ENCODE results near the gene CHSY1. TPM values are rescaled to one million over a fixed set of nuclear protein-coding genes. Genes with fewer than 3 reads are reported as not detected.
A peak's percentile ranks its signal among the peaks of the same experiment; 100 is the strongest.

Gene CHSY1
- total and polyA plus RNA-seq, 10 of the 15 experiments (the other 5 are each of a cell fraction or from before 2014, with no cell fraction given): 1.4 to 31.2 (median 10.5) TPM

GRCh38 chr15:101242160-101242998 is 9.5 kb downstream of the CHSY1 start (continued):
- no peak for TF ChIP-seq IRF5 (IDR thresholded peaks at IDR 0.05; ENCODE audit: borderline replicate concordance)
- TF ChIP-seq SMARCA5 (IDR thresholded peaks at IDR 0.05): no peak
- peak; percentile 64 for TF ChIP-seq ZNF687 (IDR thresholded peaks at IDR 0.05)
- peak; percentile 89 for TF ChIP-seq USF1 (IDR thresholded peaks at IDR 0.05; ENCODE audit: borderline replicate concordance, extremely low read length, insufficient read depth, low read depth, low read length)
- TF ChIP-seq IKZF2 (IDR thresholded peaks at IDR 0.05): peak; percentile 49 to 73; a peak in 3 of 4 replicates
- TF ChIP-seq, protein P1, sequence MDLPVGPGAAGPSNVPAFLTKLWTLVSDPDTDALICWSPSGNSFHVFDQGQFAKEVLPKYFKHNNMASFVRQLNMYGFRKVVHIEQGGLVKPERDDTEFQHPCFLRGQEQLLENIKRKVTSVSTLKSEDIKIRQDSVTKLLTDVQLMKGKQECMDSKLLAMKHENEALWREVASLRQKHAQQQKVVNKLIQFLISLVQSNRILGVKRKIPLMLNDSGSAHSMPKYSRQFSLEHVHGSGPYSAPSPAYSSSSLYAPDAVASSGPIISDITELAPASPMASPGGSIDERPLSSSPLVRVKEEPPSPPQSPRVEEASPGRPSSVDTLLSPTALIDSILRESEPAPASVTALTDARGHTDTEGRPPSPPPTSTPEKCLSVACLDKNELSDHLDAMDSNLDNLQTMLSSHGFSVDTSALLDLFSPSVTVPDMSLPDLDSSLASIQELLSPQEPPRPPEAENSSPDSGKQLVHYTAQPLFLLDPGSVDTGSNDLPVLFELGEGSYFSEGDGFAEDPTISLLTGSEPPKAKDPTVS (IDR thresholded peaks at IDR 0.05; ENCODE audit: low read depth, low read length): no peak
- no peak for TF ChIP-seq SIX5 (IDR thresholded peaks at IDR 0.05; ENCODE audit: low read depth, low read length, severe bottlenecking)
- peak in 1 of 2 experiments; percentile 94; a peak in 2 of 4 replicates for TF ChIP-seq ETV6 (conservative IDR thresholded peaks at IDR 0.05 in 1 of 2, IDR thresholded peaks at IDR 0.05 in 1 of 2; ENCODE audit: borderline replicate concordance in 1 of 2, low read depth in 1 of 2)
- TF ChIP-seq, protein P2, sequence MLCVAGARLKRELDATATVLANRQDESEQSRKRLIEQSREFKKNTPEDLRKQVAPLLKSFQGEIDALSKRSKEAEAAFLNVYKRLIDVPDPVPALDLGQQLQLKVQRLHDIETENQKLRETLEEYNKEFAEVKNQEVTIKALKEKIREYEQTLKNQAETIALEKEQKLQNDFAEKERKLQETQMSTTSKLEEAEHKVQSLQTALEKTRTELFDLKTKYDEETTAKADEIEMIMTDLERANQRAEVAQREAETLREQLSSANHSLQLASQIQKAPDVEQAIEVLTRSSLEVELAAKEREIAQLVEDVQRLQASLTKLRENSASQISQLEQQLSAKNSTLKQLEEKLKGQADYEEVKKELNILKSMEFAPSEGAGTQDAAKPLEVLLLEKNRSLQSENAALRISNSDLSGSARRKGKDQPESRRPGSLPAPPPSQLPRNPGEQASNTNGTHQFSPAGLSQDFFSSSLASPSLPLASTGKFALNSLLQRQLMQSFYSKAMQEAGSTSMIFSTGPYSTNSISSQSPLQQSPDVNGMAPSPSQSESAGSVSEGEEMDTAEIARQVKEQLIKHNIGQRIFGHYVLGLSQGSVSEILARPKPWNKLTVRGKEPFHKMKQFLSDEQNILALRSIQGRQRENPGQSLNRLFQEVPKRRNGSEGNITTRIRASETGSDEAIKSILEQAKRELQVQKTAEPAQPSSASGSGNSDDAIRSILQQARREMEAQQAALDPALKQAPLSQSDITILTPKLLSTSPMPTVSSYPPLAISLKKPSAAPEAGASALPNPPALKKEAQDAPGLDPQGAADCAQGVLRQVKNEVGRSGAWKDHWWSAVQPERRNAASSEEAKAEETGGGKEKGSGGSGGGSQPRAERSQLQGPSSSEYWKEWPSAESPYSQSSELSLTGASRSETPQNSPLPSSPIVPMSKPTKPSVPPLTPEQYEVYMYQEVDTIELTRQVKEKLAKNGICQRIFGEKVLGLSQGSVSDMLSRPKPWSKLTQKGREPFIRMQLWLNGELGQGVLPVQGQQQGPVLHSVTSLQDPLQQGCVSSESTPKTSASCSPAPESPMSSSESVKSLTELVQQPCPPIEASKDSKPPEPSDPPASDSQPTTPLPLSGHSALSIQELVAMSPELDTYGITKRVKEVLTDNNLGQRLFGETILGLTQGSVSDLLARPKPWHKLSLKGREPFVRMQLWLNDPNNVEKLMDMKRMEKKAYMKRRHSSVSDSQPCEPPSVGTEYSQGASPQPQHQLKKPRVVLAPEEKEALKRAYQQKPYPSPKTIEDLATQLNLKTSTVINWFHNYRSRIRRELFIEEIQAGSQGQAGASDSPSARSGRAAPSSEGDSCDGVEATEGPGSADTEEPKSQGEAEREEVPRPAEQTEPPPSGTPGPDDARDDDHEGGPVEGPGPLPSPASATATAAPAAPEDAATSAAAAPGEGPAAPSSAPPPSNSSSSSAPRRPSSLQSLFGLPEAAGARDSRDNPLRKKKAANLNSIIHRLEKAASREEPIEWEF (IDR thresholded peaks at IDR 0.05; ENCODE audit: insufficient replicate concordance, low read depth, low read length): no peak
- no peak for TF ChIP-seq MYC (IDR thresholded peaks at IDR 0.05; ENCODE audit: insufficient read depth, insufficient read length, insufficient replicate concordance, low read length, severe bottlenecking)
- TF ChIP-seq RUNX3 (IDR thresholded peaks at IDR 0.05; ENCODE audit: low read length): peak; percentile 99
- no peak for TF ChIP-seq ASH2L (IDR thresholded peaks at IDR 0.05; ENCODE audit: borderline replicate concordance, low read depth)
- TF ChIP-seq SP1 (IDR thresholded peaks at IDR 0.05; ENCODE audit: low read depth, low read length): no peak
- TF ChIP-seq CBFB (IDR thresholded peaks at IDR 0.05; ENCODE audit: low read depth): peak; percentile 83; the same call in 1 of the 2 replicates

Measured in GM12878 (cell line).